Esophagus squamous epithelium (tissue), 4 donors: Measurements from ENCODE around the gene KLHL29.

ENCODE experiments used
- POLR2A ChIP-seq, 4 donors: fragments of 450-650 bp; IDR thresholded peaks; one replicate each; pipeline ENCODE4 v1.6.1; 2017; ENCODE audit warnings: antibody characterized with exemption in 4 of 4, mild to moderate bottlenecking in 4 of 4, moderate library complexity in 3 of 4
- TF ChIP-seq, protein P1 (sequence below), 6 experiments: fragments of 450-650 bp in 4 of 6; fragments of 200-600 bp in 2 of 6; sonication (generic) in 2 of 6; IDR thresholded peaks; one replicate each; pipeline ENCODE4 v1.5.1; 2016 to 2019; ENCODE audit warnings: antibody characterized with exemption in 6 of 6, mild to moderate bottlenecking in 4 of 6, moderate library complexity in 4 of 6

DNA sequence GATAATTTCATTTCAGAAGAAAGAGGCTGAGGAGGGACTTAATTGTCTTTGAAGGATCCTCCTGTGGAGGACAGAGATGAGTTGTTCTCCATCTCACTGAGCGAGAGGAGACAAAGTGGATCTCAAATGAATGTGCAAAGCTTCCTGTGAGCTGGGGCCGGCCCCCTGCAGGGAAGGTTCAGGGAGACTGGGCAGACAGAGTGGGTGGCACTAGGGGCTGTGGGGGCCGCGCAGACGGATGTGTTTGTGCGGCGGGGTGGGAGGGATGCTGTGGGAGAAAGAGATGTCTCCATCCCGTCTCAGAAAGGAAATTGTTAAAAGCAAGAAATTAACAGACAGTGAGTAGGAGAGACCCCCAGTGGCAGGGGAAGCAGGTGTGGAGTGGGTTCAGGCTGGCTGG, 29.1 kb downstream of the KLHL29 start:
- TF ChIP-seq POLR2A (IDR thresholded peaks at IDR 0.05): no peak
- TF ChIP-seq, protein P1, sequence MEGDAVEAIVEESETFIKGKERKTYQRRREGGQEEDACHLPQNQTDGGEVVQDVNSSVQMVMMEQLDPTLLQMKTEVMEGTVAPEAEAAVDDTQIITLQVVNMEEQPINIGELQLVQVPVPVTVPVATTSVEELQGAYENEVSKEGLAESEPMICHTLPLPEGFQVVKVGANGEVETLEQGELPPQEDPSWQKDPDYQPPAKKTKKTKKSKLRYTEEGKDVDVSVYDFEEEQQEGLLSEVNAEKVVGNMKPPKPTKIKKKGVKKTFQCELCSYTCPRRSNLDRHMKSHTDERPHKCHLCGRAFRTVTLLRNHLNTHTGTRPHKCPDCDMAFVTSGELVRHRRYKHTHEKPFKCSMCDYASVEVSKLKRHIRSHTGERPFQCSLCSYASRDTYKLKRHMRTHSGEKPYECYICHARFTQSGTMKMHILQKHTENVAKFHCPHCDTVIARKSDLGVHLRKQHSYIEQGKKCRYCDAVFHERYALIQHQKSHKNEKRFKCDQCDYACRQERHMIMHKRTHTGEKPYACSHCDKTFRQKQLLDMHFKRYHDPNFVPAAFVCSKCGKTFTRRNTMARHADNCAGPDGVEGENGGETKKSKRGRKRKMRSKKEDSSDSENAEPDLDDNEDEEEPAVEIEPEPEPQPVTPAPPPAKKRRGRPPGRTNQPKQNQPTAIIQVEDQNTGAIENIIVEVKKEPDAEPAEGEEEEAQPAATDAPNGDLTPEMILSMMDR (IDR thresholded peaks at IDR 0.05): no peak
